Inflammatory macrophage treated with lipopolysaccharide for 1 hour (primary cell): Measurements from ENCODE around the gene MCRIP2.
"Not testable (repeated sequence)": the region's sequence is repeated elsewhere in the genome, so short reads cannot be mapped to it uniquely, and the experiment has no call there.

Experiments used
- DNase-seq, 2 donors: peaks; one replicate each; pipeline ENCODE4 v3.0.0-alpha.2; 2020 to 2022

Gene MCRIP2, protein sequence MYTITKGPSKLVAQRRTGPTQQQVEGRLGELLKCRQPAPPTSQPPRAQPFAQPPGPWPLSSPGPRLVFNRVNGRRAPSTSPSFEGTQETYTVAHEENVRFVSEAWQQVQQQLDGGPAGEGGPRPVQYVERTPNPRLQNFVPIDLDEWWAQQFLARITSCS

GRCh38 chr16:641326-642188 lies at the start of gene MCRIP2:
Gene MCRIP2, plus strand, starts transcription at chr16:641828. Its CDS starts 164 bp downstream, at chr16:641992.
- peak; percentile 83 to 90 for DNase-seq

- no peak for DNase-seq
Measured at GRCh38 chr16:591892-592517, 49.6 kb upstream of the MCRIP2 start.

DNA sequence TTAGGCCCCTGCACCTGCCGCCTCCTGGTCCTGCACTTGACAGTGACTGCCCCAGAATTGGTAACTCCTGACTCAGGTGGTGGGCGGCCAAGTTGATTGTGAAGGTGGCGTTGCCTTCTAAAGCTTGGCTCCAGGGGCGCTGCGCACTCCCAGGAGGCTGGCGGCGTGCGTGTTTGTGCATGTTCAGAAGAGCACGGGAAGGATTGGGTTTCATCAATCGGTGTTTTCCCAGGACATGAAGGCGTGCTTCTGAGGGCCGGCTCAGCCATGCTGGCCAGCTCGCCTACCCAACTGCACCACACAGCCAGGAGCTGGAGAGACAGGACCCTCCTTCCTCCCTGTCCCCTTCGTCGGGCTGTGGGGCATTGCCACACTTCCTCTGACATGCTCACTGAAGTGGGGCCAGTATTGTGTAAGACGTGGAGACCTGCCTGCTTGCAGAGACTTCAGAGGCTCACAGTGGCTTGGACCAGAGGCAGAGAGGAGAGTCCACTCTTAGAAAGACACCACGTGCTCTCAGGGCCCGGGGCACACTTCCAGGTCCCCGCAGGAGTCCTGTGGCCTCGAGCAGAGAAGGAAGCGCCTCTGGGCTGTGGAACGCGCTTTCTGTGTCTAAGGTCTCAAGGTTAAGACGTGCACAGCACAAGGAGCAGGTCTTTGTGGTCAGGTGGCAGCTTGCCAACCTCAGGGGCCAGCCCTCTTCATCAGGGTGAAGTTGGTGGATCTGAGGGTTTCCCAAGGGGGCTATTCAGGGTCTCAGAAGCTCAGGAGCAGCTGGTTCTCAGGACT lies 48.9 kb upstream of the MCRIP2 start:
- peak; percentile 69 to 86 for DNase-seq

DNA sequence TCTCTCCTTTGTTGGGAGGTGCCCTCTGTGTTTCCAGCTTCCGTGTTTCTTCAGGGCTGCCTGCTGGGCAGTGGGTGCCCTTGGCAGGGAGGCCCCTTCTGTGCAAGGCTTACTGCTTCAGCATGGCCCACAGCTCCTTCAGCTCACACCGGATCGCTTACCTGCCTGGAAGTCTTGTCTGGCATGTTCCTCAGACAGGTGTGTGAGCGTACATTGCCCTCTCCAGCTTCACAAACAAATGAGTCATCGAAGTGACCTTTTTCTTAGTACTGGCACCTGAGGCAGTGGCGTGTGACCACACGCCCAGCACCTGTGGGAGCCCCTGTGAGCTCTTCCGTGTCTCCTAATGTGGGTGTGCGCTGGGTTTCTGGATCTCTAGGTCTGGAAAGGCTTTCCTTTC lies 48.2 kb upstream of the MCRIP2 start:
- DNase-seq = no peak

GRCh38 chr16:593807-594206 lies 47.8 kb upstream of the MCRIP2 start:
- DNase-seq = no peak

DNA sequence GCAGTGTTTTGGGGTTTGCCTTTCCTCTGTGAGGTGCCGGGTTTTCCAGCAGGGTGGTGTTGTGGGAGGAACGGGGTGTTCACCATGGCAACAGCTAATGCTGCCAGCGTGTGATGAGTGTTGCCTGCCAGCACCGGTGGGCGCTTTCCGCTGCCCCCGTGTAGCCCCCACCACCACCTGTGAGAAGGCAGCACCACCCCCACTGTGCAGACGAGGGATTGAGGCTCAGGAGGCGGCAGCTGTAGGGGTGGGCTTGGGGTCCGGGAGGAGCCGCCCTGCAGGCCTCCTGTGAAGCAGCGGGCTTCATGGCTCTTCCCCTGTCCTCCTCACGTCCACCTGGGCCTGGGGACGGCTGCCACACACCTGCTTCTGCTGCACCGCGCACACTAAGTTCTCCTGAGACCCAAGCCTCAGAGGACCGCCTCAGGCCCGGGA lies 46.5 kb upstream of the MCRIP2 start:
- DNase-seq = no peak

DNA sequence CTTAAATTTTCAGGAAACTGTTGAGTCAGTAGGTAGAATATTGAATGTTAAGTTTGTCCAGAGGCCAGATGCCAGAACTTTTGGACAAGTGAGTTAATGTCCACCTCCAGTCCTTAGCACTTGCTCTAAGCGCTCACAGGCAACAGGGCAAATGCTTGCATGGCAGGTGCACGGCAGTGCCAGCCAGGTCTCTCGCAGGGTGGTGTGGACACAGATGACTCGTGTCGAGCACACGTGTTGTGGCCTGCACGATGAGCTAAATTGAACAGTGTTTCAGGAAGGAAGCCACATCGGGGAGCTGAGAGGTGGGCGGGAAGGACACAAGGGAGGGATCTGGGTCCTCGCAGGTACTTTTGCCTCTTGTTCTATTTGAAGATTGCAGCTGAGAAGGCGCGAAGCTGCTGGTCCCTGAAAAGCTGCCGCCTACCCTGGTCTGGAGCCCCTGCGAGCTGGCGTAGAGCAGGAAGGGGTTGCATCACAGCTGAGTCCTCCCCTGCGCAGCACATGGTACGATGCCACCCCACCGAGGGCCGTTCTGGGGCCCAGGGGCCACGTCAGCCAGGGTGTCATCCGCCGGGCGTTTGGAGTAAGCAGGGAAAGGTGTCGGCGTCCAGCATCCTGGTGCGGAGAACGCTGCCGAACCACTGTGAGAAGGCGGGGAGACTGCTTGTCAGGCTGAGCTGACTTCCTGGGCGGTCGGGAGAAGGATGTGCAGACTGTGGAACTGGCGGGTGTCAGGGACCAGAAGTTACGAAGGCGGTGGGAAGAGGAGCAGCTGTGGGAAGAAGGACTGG lies 45.5 kb upstream of the MCRIP2 start:
- peak; percentile 9 to 31 for DNase-seq

GRCh38 chr16:596736-597060 lies 44.9 kb upstream of the MCRIP2 start:
- DNase-seq = no peak

GRCh38 chr16:597655-598054 lies 44.0 kb upstream of the MCRIP2 start:
- not testable (repeated sequence) for DNase-seq

- no peak for DNase-seq
Measured at GRCh38 chr16:598823-599739, 42.5 kb upstream of the MCRIP2 start.

DNA sequence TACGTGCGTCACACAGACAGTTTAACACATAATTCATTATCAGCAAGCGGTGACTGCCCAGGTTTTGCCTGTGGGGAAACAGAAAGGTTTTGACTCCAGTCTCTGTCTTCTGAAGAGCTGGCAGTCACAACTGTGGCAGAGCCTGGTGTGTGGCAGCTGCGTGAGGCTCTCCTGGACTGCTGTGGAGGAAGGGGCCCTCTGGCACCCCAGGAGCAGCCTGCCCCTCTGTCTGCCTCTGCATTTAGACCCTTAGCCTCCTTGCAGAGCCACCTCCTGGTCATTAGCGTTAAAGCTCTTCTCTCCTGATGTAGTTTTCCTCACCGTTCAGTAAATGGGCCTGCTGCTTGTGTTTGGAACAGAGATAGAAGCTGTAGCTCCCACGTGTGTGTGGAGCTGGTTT lies 40.8 kb upstream of the MCRIP2 start:
- peak in 1 of 2 donors; percentile 15 for DNase-seq

- no peak for DNase-seq
Measured at GRCh38 chr16:603933-604332, 37.7 kb upstream of the MCRIP2 start.

DNA sequence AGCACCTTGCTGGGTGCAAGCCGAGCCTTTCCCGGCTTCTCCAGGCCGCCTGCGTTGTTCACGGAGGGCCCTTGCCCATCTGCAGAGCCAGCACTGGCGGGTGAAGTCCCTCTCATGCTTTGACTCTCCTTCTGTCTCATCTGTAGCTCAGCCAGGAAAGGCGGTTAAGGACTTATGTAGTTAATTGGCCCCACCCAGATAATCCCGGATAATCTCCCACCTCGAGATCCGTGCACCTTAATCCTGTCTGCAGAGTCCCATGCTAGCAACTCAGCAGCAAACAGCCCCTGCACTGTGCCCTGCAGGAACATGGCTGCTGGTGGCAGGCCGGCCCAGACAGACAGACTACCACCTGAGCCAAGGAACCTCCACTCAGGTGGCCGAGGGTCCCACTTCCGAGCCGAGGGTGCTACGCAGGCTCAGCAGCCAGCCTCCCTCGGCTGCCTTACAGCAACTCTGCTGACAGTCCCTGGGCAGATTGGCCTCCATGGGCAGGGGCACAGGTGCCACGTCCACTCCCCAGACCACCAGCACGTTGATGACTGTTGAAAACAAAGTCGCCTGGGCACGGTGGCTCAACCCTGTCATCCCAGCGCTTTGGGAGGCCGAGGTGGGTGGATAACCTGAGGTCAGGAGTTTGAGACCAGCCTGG lies 34.8 kb upstream of the MCRIP2 start:
- DNase-seq = no peak

- DNase-seq = no peak
Measured at GRCh38 chr16:608019-608418, 33.6 kb upstream of the MCRIP2 start.

DNA sequence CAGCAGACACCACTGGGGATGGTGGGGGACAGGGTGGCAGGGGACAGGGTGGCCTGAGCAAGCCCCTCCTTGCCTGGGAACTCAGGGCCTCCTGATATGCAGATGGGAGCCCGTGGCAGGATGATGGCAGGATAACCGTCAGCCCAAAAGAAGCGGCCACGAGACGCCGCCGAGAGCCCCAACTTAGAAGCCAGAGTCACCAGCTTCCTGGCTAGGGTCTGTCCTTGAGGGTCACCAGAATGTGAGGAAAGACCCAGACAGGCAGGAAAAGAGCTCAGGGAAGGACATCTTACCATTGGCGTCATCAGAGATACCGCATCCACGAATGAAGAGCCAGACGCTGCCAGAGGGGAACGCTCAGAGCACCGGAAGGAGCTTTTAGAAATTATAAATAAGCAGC lies 32.3 kb upstream of the MCRIP2 start:
- no peak for DNase-seq

GRCh38 chr16:609984-610383 lies 31.6 kb upstream of the MCRIP2 start:
- DNase-seq = no peak

DNA sequence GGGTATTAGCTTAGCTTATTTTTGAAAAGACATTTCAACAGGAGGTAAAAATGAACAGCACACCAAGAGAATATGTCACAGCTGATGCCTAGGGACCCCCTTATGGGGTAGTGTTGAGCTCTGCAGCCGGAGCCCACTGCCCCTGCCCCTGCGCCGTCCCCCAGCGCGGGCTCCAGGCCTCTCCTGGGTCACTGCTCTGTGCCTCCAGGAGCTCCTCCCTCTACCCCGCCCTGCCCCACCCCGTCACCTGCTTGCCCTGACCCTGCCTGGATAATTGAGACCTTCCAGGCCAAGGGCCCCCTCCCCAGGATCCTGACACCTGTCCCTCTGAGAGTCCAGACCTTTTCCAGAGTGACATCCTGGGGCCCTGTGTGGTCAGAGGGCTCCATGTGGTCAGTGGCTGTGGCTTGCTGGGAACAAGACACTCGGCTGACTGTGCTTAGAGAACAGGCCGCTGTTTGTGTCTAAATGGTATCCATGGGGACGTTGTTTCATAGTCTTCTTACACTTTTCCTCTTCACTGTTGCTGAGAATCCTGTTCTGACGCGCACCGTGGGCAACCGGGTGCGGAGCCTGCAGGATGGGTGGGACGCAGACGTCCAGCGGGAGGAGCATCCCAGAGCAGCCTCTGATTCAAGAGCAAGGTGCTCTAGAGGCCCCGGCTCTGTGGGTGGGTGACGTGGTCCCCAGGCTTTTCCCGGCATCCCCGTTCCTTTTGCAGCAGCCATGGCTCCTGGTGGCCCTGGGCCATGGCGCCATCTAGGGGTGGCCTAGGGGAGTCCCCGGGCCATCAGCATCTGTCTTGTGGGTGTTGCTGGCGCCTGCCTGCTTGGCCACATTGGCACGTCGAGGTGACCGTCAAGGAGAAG lies 30.9 kb upstream of the MCRIP2 start:
- peak; percentile 43 to 75 for DNase-seq

DNA sequence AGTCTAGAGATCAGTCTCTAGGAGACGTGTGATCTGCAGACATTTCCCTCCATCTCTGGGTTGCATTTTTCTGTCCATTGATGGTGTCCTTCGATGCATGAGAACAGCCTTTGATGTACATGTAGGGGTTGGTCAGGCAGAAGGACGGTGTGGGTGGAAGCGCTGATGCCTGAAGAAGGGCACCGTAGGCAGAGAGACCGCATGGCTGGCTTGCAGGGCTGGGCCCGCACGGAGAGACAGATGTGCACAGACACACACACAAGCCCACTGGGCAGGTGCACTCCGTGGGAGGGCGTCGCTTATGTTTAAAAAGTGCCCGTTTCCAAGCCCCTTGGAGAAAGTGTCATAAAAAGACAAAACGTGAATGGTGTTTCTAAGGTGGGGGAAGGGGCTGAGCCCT lies 26.5 kb upstream of the MCRIP2 start:
- DNase-seq = no peak

DNA sequence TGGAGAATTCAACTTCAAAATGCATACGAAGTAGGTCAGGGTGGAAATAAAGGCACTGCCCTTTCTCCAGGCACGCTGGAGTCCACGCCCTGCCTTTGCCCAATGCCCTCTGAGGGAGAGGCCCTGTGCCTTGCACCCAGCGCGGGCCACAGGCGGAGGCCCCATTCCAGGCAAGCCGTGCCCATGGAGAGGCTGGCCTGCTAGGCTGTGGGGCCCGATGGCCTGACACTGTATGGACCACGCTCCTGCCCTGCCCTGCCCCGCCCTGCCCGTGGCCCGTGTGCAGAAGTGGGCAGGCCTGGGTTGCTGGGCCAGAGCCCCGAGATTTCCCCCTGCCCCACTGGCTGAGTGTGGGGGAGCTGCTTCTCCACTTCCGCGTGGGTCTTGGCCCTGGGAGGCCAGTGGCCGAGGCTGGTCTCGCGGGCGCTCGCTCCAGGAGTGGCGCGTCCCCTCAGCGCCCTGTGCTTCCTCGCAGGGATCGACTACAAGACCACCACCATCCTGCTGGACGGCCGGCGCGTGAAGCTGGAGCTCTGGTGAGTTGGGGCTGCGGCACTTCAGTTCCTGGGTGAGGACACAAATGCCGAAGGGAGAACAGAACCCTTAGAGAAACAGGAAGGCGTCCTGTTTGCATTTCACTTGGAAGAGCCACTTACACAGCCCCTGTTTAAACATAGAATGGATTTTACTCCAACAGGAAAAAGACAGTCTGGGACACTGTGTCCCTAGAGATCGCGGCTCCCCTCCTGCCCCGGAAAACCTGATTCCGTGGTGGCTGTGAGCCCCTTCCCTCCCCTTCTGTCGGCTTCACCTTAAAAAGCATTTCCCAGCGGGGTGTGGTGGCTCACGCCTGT lies 24.7 kb upstream of the MCRIP2 start:
- DNase-seq = no peak
